Nephron progenitor cell (in vitro differentiated cells): Measurements from ENCODE around the gene DLG1.

Experiments
- DNase-seq: peaks from one replicate; pipeline ENCODE4 v3.0.0; 2021
- H3K27ac Mint-ChIP-seq: 2 replicates; pipeline ENCODE4 v1.8.0; 2021; ENCODE audit warnings: mild to moderate bottlenecking, moderate library complexity, mixed read lengths
- H3K27me3 Mint-ChIP-seq: 2 replicates; pipeline ENCODE4 v1.8.0; 2021; ENCODE audit warnings: mild to moderate bottlenecking, low read depth, mixed read lengths; ENCODE audit not compliant: poor library complexity
- H3K36me3 Mint-ChIP-seq: 2 replicates; pipeline ENCODE4 v1.8.0; 2021; ENCODE audit warnings: low read depth, mixed read lengths
- H3K4me1 Mint-ChIP-seq: 2 replicates; pipeline ENCODE4 v1.8.0; 2021; ENCODE audit warnings: mixed read lengths
- H3K4me3 Mint-ChIP-seq: 2 replicates; pipeline ENCODE4 v1.8.0; 2021; ENCODE audit warnings: mild to moderate bottlenecking, moderate library complexity, mixed read lengths
- H3K9me3 Mint-ChIP-seq: 2 replicates; pipeline ENCODE4 v1.8.0; 2021; ENCODE audit warnings: mild to moderate bottlenecking, moderate library complexity, mixed read lengths
- TF ChIP-seq, protein P1 (sequence below): fragments of 200-600 bp; sonication (generic); IDR thresholded peaks from 2 replicates; pipeline ENCODE4 v1.5.0; 2021; ENCODE audit warnings: antibody characterized with exemption

DLG1 gene

DNA sequence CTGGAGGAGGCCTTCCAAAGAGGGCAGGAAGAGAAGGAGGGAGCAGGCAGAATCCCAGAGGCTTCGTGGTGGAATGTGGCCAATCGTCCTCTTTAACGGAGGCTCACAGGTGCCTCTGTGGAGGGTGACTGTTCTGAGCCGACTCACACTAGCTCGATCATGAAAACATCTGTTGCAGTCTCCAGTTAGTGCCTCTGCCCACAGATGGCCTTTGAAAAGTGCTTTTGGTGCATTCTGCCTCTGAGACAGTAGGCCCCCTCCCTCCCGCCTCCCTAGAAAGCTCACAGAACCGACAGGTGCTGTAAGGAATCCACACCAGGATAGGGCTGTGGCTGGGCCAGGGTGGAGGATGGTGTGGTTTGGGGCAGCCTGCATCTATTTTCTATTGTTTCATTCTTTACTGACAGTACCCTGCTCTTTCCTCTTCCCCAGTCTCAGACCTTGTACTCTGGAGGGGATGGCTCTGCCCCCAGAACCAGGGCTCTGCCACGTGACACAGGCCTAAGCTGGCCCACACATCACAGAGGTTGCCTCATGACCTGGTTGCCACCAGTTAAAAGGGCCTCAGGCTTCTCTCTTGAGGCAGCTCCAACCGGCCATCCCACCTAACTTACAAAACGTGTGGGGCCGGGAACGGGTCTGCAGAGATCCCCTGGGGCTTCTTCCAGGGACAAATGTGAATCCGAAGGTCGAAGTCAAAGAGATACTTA lies 302.6 kb downstream of the DLG1 start:
- no peak overlapping the region for H3K4me3 Mint-ChIP-seq
- peaks cover 13% of the 10 kb centered on the region for H3K4me1 Mint-ChIP-seq
- no peaks in the 10 kb centered on the region for H3K9me3 Mint-ChIP-seq
- no peaks in the 10 kb centered on the region for H3K36me3 Mint-ChIP-seq
- no peak for DNase-seq
- H3K27ac Mint-ChIP-seq, result no peak overlapping the region
- TF ChIP-seq, protein P1, sequence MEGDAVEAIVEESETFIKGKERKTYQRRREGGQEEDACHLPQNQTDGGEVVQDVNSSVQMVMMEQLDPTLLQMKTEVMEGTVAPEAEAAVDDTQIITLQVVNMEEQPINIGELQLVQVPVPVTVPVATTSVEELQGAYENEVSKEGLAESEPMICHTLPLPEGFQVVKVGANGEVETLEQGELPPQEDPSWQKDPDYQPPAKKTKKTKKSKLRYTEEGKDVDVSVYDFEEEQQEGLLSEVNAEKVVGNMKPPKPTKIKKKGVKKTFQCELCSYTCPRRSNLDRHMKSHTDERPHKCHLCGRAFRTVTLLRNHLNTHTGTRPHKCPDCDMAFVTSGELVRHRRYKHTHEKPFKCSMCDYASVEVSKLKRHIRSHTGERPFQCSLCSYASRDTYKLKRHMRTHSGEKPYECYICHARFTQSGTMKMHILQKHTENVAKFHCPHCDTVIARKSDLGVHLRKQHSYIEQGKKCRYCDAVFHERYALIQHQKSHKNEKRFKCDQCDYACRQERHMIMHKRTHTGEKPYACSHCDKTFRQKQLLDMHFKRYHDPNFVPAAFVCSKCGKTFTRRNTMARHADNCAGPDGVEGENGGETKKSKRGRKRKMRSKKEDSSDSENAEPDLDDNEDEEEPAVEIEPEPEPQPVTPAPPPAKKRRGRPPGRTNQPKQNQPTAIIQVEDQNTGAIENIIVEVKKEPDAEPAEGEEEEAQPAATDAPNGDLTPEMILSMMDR, result no peak
- H3K27me3 Mint-ChIP-seq, result no peaks in the 10 kb centered on the region

DNA sequence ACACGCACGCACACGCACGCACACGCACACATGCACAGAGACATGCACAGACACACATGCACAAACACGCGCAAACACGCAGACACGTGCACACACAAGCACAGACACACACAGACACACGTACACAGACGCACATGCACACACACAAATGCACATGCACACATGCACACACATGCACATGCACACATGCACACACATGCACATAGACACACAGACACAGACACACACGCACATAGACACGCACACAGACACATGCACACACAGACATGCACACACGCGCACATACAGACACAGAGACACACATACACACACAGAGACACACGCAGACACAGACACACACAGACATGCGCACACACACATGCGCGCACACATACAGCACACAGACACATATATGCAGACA lies 303.4 kb downstream of the DLG1 start:
- Mint-ChIP-seq H3K4me1 (peaks cover 19% of the 10 kb centered on the region), H3K36me3 (no peaks in the 10 kb centered on the region), H3K4me3 (no peak overlapping the region), H3K27me3 (no peaks in the 10 kb centered on the region), H3K27ac (no peak overlapping the region), H3K9me3 (no peaks in the 10 kb centered on the region)
- DNase-seq, result no peak
- TF ChIP-seq, protein P1, result no peak

DNA sequence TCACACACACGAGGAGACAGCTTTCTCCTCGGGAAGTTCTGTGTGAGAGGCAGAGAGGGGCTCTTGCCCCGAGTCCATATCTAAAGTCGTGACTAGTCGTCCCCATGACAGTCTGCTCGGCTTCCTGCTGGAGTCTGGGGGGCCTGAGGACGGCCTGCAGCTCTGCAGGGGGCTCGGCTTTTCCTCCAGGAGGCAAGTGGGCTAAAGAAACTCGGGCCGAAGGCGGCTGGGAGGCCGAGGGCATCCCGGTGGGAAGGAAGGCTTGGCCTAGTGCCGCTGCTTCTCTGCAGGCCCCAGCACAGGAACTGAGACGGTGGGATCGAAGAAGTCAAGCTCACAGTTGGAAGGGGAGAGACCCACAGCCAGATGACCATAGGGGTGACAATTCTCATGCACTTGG lies 304.4 kb downstream of the DLG1 start:
- TF ChIP-seq, protein P1, result no peak
- H3K4me3 Mint-ChIP-seq, result no peak overlapping the region
- H3K36me3 Mint-ChIP-seq, result no peaks in the 10 kb centered on the region
- no peaks in the 10 kb centered on the region for H3K9me3 Mint-ChIP-seq
- peaks cover 3% of the 10 kb centered on the region for H3K27me3 Mint-ChIP-seq
- no peak for DNase-seq
- no peak overlapping the region for H3K27ac Mint-ChIP-seq
- H3K4me1 Mint-ChIP-seq, result peaks cover 26% of the 10 kb centered on the region
